ENCODE data around the gene FHAD1.
A peak's percentile ranks its signal among the peaks of the same experiment; 100 is the strongest.
"Not testable (repeated sequence)": the region's sequence is repeated elsewhere in the genome, so short reads cannot be mapped to it uniquely, and the experiment has no call there.

The FHAD1 gene

GRCh38 chr1:15276691-15277446 lies 29.8 kb downstream of the FHAD1 start:
- DNase-seq (ENCODE audit: low spot score), result no peak

GRCh38 chr1:15277447-15277838 lies 30.4 kb downstream of the FHAD1 start:
- DNase-seq (ENCODE audit: low spot score), result no peak

GRCh38 chr1:15277933-15278332 lies 30.9 kb downstream of the FHAD1 start:
- DNase-seq (ENCODE audit: low spot score), result no peak

- DNase-seq (ENCODE audit: low spot score), result no peak
Measured at GRCh38 chr1:15279576-15280230, 32.7 kb downstream of the FHAD1 start.

GRCh38 chr1:15280416-15280815 lies 33.4 kb downstream of the FHAD1 start:
- DNase-seq (ENCODE audit: low spot score), result no peak

- DNase-seq (ENCODE audit: low spot score), result no peak
Measured at GRCh38 chr1:15282038-15282437, 35.0 kb downstream of the FHAD1 start.

- no peak for DNase-seq (ENCODE audit: low spot score)
Measured at GRCh38 chr1:15282810-15283474, 35.9 kb downstream of the FHAD1 start.

GRCh38 chr1:15283526-15283925 lies 36.5 kb downstream of the FHAD1 start:
- DNase-seq (ENCODE audit: low spot score), result no peak

- DNase-seq (ENCODE audit: low spot score), result no peak
Measured at GRCh38 chr1:15286452-15286851, 39.4 kb downstream of the FHAD1 start.

GRCh38 chr1:15287035-15287979 lies 40.3 kb downstream of the FHAD1 start:
- DNase-seq (ENCODE audit: low spot score), result no peak

- DNase-seq (ENCODE audit: low spot score), result no peak
Measured at GRCh38 chr1:15288173-15288926, 41.3 kb downstream of the FHAD1 start.

- no peak for DNase-seq (ENCODE audit: low spot score)
Measured at GRCh38 chr1:15289251-15289651, 42.2 kb downstream of the FHAD1 start.

- DNase-seq (ENCODE audit: low spot score), result no peak
Measured at GRCh38 chr1:15290382-15290781, 43.4 kb downstream of the FHAD1 start.

GRCh38 chr1:15295696-15296095 lies 48.7 kb downstream of the FHAD1 start:
- DNase-seq (ENCODE audit: low spot score), result no peak

- DNase-seq (ENCODE audit: low spot score), result peak; percentile 13
Measured at GRCh38 chr1:15296585-15297321, 49.7 kb downstream of the FHAD1 start.

- DNase-seq (ENCODE audit: low spot score), result not testable (repeated sequence)
Measured at GRCh38 chr1:15297975-15298374, 51.0 kb downstream of the FHAD1 start.

- DNase-seq (ENCODE audit: low spot score), result no peak
Measured at GRCh38 chr1:15299179-15299578, 52.2 kb downstream of the FHAD1 start.

GRCh38 chr1:15299806-15300205 lies 52.8 kb downstream of the FHAD1 start:
- DNase-seq (ENCODE audit: low spot score), result no peak

- no peak for DNase-seq (ENCODE audit: low spot score)
Measured at GRCh38 chr1:15303935-15304334, 56.9 kb downstream of the FHAD1 start.

- DNase-seq (ENCODE audit: low spot score), result peak; percentile 57
Measured at GRCh38 chr1:15304708-15305467, 57.9 kb downstream of the FHAD1 start.
